ENCODE results near the gene SDC3.

Gene SDC3

DNA sequence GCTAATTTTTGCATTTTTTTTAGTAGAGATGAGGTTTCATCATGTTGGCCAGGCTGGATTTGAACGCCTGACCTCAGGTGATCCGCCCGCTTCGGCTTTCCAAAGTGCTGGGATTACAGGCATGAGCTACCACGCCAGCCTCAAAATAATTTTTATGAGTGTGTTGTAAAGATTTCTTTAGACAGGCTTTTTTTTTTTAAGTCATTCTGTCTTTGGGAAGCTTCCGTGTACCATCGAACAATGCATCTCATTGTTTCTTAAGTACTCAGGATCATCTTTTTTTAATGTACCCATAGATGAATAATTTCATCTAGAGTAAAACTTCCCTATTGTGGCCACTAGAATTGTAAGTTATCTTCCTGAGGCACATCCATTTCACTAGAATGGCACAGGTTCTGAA is 19.6 kb upstream of the SDC3 start:
- DNase-seq (ENCODE audit: low read depth), result no peak

- DNase-seq (ENCODE audit: low read depth), result no peak
Observed at GRCh38 chr1:30927448-30927847, 18.9 kb upstream of the SDC3 start.

DNA sequence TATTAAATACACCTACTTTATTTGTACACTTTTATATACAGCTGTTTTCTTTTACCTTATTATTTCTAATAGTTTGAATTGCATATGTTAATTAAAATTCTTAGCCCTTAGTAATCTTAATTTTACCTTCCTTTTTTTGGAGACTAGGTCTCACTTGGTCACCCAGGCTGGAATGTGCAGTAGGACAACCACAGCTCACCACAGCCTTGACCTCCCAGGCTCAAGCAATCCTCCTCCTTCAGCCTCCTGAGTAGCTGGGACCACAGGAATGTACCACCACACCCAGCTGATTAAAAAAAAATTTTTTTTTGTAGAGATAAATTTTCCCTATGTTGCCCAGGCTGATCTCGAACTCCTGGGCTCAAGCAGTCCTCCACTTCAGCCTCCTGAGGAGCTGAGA is 15.0 kb upstream of the SDC3 start:
- no peak for DNase-seq (ENCODE audit: low read depth)

DNA sequence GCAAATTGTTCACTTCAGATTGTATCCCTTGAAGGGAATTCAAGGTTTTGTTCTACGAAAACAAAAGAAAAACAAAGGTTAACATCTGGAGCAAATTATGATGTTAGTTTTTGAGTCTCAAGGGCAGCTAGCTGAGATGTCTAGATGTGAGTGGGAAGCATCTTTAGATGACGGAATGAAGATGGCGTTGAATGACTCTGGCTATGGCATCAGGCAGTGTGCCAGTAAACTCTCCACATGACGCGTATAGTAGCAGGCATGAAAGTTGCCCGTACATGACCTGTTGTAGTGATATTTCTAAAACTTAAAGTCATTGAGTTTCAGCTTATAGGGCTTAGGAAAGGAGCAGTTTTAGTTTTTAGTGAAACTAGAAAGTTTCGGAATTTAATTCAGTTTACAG is 12.3 kb upstream of the SDC3 start:
- DNase-seq (ENCODE audit: low read depth), result no peak

GRCh38 chr1:30919025-30919881 is 10.7 kb upstream of the SDC3 start:
- no peak for DNase-seq (ENCODE audit: low read depth)

DNA sequence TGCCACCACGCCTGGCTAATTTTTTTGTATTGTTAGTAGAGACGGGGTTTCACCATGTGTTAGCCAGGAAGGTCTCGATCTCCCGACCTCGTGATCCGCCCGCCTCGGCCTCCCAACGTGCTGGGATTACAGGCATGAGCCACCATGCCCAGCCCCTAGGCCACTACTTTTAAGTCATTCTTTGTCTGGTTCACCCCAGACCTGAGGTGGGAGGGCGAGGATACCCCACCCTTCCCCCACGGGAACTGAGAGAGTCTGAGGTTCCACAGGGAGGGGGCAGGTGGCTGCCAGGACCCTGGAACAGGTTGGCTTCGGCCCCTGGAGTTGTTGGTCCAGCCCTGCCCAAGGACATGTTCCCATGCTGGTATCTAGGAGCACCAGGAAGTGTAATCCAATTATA is 7.7 kb upstream of the SDC3 start:
- DNase-seq (ENCODE audit: low read depth), result no peak

- DNase-seq (ENCODE audit: low read depth), result no peak
Observed at GRCh38 chr1:30915491-30916230, 7.1 kb upstream of the SDC3 start.

DNA sequence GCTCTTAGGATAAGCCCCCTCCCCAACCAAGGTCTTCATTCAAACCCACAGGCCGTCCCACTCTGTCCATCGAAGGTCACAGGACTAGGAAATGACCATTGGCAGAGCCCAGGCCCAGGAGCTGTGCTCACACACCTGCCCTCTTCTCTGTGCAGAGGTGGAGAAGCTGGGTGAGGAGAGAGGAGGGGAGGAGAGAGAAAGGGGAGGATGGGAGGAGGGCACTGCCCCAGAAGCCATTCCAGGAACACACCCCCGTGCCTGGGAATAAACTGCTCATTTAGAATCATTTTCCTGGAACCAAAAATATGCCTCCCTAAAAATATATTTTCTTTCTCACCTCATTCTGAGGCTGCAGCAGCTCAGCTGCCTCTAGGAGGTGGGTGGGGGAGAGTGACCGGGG is 6.4 kb upstream of the SDC3 start:
- DNase-seq (ENCODE audit: low read depth), result no peak

- no peak for DNase-seq (ENCODE audit: low read depth)
Observed at GRCh38 chr1:30914587-30914922, 6.0 kb upstream of the SDC3 start.

GRCh38 chr1:30912913-30913652 is 4.5 kb upstream of the SDC3 start:
- DNase-seq (ENCODE audit: low read depth), result no peak

DNA sequence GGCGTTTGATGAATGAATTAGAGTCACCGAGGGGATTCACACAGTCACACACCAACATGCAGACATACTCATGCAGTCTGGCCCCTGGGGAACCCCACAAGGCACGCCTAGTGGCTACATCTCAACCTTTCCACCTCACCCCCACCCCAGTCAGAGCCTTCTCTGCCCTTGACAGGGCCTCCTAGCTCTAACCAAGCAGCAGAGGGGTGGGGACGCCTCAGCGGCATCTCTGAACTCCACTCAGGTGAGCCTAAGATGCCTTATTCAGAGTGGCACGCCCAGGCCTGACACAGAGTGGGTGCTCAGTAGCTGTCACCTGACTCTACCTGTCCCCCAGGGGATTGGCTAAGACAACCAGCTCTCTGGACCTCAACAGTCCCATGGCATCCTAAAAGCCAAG is 3.7 kb upstream of the SDC3 start:
- no peak for DNase-seq (ENCODE audit: low read depth)

DNA sequence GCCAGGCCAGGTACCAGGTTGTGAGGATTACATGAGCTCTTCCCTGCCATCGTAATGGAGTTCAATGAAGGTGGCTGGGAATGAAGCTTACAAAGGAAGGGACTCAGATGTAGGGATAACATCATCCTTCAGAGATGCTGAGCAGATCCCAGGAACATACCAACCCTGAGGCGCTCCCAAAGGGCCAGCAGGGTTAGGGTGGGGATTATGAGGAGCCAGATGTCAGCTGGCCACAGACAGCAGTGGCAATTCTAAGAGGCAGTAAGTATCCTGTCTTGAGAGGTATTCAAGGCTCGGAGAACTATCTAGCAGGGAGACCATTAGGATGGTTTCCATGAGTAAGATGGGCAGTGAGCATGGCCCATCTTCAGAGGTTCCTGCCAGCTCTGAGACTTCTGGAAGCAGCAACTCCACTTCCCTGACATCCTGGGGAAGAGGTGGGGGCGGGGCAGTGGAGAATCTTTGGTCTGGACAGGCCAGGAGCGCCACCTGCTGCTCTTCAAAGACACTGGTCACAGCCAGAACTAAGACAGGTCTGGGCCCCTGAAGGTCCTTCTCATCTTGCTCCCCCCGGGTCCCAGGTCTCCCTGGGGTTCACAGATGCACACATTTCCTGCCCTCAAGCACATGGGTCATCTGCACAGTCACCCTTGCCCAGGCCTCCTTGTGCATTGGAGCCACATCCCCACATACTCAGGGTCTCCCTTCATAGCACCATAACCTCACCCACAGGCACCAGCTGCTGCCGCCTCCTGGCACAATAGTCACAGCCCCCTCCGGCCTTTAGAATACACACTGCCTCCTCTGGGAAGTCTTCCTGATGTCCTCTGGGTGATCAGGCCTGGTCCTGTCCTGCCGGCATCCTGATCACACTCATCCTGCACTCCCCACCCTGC is 2.7 kb upstream of the SDC3 start:
- DNase-seq (ENCODE audit: low read depth), result peak; percentile 53

DNA sequence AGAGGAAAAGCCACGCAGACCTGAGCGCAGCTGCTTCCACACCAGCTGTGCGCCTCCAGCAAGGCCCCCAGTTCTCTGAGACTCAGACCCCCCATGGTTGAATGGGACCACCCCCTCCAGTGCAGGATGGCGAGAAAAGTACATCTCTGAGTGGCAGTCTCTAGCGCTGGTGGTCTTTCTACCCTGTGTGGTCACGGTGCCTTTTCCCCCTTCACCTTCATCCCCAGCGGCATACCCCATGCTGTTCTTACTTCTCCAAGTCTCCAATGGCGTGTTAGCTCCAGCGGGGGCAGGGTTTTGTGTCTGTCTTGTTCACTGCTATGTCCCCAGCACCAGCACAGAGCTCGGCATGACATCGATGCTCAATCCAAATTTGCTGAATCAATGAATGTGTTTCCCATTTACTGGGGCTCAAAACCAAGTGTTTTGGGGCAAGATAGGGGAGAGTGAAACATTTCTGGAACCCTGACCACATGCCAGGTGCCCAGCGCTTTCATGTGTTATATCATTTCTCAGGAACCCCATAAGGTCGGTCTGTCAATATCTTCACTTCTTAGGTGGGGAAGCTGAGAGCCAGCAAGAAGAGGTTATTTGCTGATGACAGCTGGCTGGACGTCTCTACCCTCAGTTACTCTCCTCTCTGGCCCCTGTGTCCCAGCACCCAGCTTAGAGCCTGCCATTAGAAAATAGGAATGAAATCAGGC is 959 bp upstream of the SDC3 start:
- no peak for DNase-seq (ENCODE audit: low read depth)

- DNase-seq (ENCODE audit: low read depth), result no peak
Observed at GRCh38 chr1:30908316-30908695, 252 bp downstream of the SDC3 start.

DNA sequence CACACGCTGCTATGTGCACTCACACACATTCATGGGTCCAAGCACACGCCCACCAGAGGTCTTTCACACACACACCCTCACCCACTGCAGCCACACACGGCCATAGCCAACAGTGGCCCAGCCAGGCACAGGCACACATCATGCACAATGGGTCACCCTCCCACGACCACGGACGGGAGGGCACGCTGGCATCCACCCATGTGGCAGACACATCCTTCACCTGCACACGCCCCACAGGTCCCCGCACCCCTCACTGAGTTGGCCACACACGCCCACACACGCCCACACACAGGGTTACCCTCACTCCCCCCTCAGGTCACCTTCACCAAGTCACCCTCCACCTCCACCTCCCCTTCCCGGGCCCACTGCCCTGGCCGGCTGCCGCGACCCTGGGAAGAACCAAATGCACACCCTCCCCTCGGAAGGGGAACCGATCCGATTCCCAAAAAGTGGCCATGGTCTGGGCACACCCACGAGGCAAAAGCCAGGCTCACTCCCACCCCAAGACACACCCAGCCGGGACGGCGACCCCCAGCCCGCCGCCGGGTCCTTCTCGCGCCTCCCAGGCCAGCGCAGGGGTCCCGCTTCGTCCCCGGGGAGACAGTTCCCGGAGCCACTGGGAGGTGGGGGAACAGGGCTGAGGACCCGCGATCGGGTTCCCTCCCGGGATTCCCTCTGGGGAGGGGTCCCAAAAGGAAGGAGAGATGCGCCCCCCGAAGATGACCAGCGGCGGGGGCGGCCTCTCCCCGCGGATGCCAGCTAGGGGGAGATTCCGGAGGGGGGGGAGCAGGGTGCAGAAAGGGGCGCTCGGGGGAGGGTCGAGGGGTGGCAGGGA is 860 bp downstream of the SDC3 start:
- no peak for DNase-seq (ENCODE audit: low read depth)

GRCh38 chr1:30906631-30907441 is 1.7 kb downstream of the SDC3 start:
- DNase-seq (ENCODE audit: low read depth), result no peak

GRCh38 chr1:30905916-30906620 is 2.5 kb downstream of the SDC3 start:
- DNase-seq (ENCODE audit: low read depth), result no peak

- no peak for DNase-seq (ENCODE audit: low read depth)
Observed at GRCh38 chr1:30905403-30905802, 3.2 kb downstream of the SDC3 start.

GRCh38 chr1:30904962-30905335 is 3.6 kb downstream of the SDC3 start:
- DNase-seq (ENCODE audit: low read depth), result no peak

Data from activated T-cell treated with anti-CD3 and anti-CD28 coated beads for 48 hours (primary cell).